MCF 10A (cell line): ENCODE results near the gene LRCOL1. TPM values are rescaled to one million over a fixed set of nuclear protein-coding genes. Genes with fewer than 3 reads are reported as not detected.

ENCODE experiments used
- BruUV-seq: library from RNA; stranded (reverse); fragments of 400-500 nt; replicated peaks from 2 replicates; lab custom pipeline; 2021; lab: Mats Ljungman, UMichigan
- CTCF ChIA-PET: fragments of 300-600 bp; sonication (Branson Sonifier 250); formaldehyde crosslinking; extraction: SDS; loops from one replicate; lab custom pipeline; 2021; ENCODE audit warnings: antibody characterized with exemption, inconsistent platforms; lab: Yijun Ruan, JAX
- POLR2A ChIA-PET: fragments of 300-600, 350-650 bp; sonication (Branson Sonifier 250); formaldehyde crosslinking; extraction: SDS; loops from one replicate; lab custom pipeline; 2020; ENCODE audit warnings: antibody characterized with exemption, inconsistent platforms; lab: Yijun Ruan, JAX
- DNase-seq: peaks from one replicate; pipeline ENCODE4 v3.0.0-alpha.2; 2018; ENCODE audit not compliant: unreplicated experiment
- H3K27ac Mint-ChIP-seq: one replicate; pipeline ENCODE4 v1.8.0; 2022; ENCODE audit warnings: mild to moderate bottlenecking, low read depth, mixed read lengths; ENCODE audit not compliant: unreplicated experiment
- H3K27me3 Mint-ChIP-seq: one replicate; pipeline ENCODE4 v1.8.0; 2022; ENCODE audit warnings: mixed read lengths; ENCODE audit not compliant: insufficient read depth, unreplicated experiment
- H3K36me3 Mint-ChIP-seq: one replicate; pipeline ENCODE4 v1.8.0; 2022; ENCODE audit warnings: mild to moderate bottlenecking, moderate library complexity, mixed read lengths; ENCODE audit not compliant: insufficient read depth, unreplicated experiment
- H3K4me1 Mint-ChIP-seq: one replicate; pipeline ENCODE4 v1.8.0; 2022; ENCODE audit warnings: mixed read lengths; ENCODE audit not compliant: insufficient read depth, unreplicated experiment
- H3K4me3 Mint-ChIP-seq: one replicate; pipeline ENCODE4 v1.8.0; 2022; ENCODE audit warnings: mild to moderate bottlenecking, moderate library complexity, mixed read lengths; ENCODE audit not compliant: unreplicated experiment
- H3K9me3 Mint-ChIP-seq: one replicate; pipeline ENCODE4 v1.8.0; 2022; ENCODE audit warnings: mixed read lengths; ENCODE audit not compliant: unreplicated experiment
- intact Hi-C: fragments of 100-400 bp; cut with micrococcal nuclease; formaldehyde crosslinking; loops from 2 replicates; pipeline ENCODE4 v1.14.1; 2022
- microRNA-seq: library from miRNA; unstranded; fragments of <30 nt; microRNA quantifications from one replicate; pipeline ENCODE4 v1.2.0, GENCODE V29; 2022
- total RNA-seq: library from RNA; stranded (reverse); gene quantifications from 2 replicates; pipeline ENCODE4 v1.2.3, GENCODE V29; 2022
- TF ChIP-seq, protein P1 (sequence below): fragments of 200-600 bp; IDR thresholded peaks from one replicate; pipeline ENCODE4 v1.8.0; 2022; ENCODE audit warnings: antibody characterized with exemption, mild to moderate bottlenecking; ENCODE audit not compliant: unreplicated experiment

LRCOL1 gene
- total RNA-seq, 1 experiment from 2014 or later, result not detected

DNA sequence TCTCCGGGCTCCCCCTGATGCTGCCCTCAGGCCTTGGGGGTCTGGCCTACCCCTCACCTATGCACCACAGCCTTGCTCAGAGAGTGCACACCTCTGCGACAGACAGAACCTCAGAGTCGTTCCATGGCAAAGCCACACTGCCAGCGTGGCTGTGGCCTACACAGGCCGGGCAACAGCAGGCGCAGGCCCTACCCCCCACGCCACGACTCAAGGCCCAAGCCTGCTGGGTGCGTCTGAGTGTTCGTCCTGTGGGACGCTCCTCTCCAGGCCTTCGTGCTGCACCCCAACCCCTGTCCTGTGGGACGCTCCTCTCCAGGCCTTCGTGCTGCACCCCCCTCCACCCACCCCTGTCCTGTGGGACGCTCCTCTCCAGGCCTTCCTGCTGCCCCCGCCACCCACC, 54.2 kb downstream of the LRCOL1 start:
- intact Hi-C loops, result no loop called here
- Mint-ChIP-seq H3K36me3 (peaks cover 20% of the 10 kb centered on the region), H3K27me3 (no peaks in the 10 kb centered on the region), H3K4me3 (no peak overlapping the region), H3K4me1 (no peaks in the 10 kb centered on the region), H3K9me3 (no peaks in the 10 kb centered on the region), H3K27ac (no peak overlapping the region)
- POLR2A ChIA-PET, result no interaction called here
- DNase-seq, result no peak
- CTCF ChIA-PET, result no interaction called here
- BruUV-seq, result no TSS peak
- TF ChIP-seq, protein P1, sequence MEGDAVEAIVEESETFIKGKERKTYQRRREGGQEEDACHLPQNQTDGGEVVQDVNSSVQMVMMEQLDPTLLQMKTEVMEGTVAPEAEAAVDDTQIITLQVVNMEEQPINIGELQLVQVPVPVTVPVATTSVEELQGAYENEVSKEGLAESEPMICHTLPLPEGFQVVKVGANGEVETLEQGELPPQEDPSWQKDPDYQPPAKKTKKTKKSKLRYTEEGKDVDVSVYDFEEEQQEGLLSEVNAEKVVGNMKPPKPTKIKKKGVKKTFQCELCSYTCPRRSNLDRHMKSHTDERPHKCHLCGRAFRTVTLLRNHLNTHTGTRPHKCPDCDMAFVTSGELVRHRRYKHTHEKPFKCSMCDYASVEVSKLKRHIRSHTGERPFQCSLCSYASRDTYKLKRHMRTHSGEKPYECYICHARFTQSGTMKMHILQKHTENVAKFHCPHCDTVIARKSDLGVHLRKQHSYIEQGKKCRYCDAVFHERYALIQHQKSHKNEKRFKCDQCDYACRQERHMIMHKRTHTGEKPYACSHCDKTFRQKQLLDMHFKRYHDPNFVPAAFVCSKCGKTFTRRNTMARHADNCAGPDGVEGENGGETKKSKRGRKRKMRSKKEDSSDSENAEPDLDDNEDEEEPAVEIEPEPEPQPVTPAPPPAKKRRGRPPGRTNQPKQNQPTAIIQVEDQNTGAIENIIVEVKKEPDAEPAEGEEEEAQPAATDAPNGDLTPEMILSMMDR, result no peak

GRCh38 chr12:132555686-132556085, 54.7 kb downstream of the LRCOL1 start:
- no peak for DNase-seq
- intact Hi-C loops, result no loop called here
- no peaks in the 10 kb centered on the region for H3K9me3 Mint-ChIP-seq
- H3K36me3 Mint-ChIP-seq, result peaks cover 20% of the 10 kb centered on the region
- TF ChIP-seq, protein P1, result no peak
- H3K4me1 Mint-ChIP-seq, result no peaks in the 10 kb centered on the region
- no peaks in the 10 kb centered on the region for H3K27me3 Mint-ChIP-seq
- H3K27ac Mint-ChIP-seq, result no peak overlapping the region
- ChIA-PET CTCF (no interaction called here), POLR2A (no interaction called here)
- no peak overlapping the region for H3K4me3 Mint-ChIP-seq
- no TSS peak for BruUV-seq

DNA sequence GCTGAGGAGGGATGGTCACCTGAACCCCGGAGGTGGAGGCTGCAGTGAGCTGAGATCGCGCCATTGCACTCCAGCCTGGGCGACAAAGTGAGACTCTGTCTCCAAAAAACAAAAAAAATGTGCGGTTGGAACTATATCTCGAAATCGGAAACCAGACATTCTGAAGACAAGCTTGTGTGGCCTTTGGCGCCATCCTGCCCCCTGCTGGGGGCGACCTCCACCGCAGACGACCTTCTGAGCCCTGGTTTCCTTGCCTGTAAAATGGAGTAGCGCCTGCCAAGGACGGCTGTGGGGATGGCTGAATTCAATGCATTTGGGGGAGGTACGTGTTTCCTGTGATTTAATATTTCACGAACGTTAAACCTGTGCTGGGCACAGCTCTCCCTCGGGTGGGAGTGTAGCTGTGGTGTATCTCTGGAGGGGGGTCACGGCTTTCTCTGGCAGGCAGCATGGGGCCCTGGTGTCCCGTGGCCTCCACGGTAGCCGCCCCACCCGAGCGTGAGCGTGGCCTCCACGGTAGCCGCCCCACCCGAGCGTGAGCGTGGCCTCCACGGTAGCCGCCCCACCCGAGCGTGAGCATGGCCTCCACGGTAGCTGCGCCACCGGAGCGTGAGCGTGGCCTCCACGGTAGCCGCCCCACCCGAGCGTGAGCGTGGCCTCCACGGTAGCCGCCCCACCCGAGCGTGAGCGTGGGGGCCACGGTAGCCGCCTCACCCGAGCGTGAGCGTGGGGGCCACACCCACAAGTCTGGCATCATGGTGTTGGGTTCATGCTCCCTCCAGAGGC, 55.3 kb downstream of the LRCOL1 start:
- Mint-ChIP-seq H3K4me1 (no peaks in the 10 kb centered on the region), H3K27ac (no peak overlapping the region), H3K36me3 (peaks cover 20% of the 10 kb centered on the region), H3K4me3 (no peak overlapping the region), H3K9me3 (no peaks in the 10 kb centered on the region), H3K27me3 (no peaks in the 10 kb centered on the region)
- ChIA-PET POLR2A (no interaction called here), CTCF (interaction anchor here (0.7 kb wide), 1 partner anchor 402 kb away, joined by 3 read pairs; no protein-coding TSS in a partner anchor)
- no peak for DNase-seq
- no TSS peak for BruUV-seq
- intact Hi-C loops, result no loop called here
- TF ChIP-seq, protein P1, result peak; percentile 28

Small RNAs within 50 kb of the gene (microRNA-seq; reads per million reads assigned to microRNA genes)
- 2.5 reads per million, percentile 19 among the genes with 10 or more reads in this experiment for gene MIR6763

Other genes with a start within 250 kb of the LRCOL1 start
- 47.4 and 48.8 TPM in 2 replicates for gene FBRSL1, start 120.4 kb downstream of the LRCOL1 start, total RNA-seq
- not detected in 2 replicates for gene P2RX2, start 8.2 kb upstream of the LRCOL1 start, total RNA-seq
- gene POLE, start 76.8 kb upstream of the LRCOL1 start, total RNA-seq, result 36.3 and 40.4 TPM in 2 replicates
- gene PXMP2, start 77.0 kb upstream of the LRCOL1 start, total RNA-seq, result 23.8 and 28.1 TPM in 2 replicates
- 69.8 and 84.0 TPM in 2 replicates for gene PGAM5, start 100.3 kb upstream of the LRCOL1 start, total RNA-seq
- 111 and 142 TPM in 2 replicates for gene ANKLE2, start 151.2 kb upstream of the LRCOL1 start, total RNA-seq
- 94.9 and 116 TPM in 2 replicates for gene GOLGA3, start 218.3 kb upstream of the LRCOL1 start, total RNA-seq